Neural crest cell (in vitro differentiated cells): ENCODE data around the gene ERBIN. TPM values are rescaled to one million over a fixed set of nuclear protein-coding genes. Genes with fewer than 3 reads are reported as not detected.
A peak's percentile ranks its signal among the peaks of the same experiment; 100 is the strongest.

Source experiments
- DNase-seq: peaks from one replicate; pipeline ENCODE4 v3.0.0; 2021; ENCODE audit warnings: low read depth, mixed read lengths, low spot score
- H3K27ac Mint-ChIP-seq: one replicate; pipeline ENCODE4 v1.8.0; 2021; ENCODE audit warnings: mild to moderate bottlenecking, mixed read lengths; ENCODE audit not compliant: unreplicated experiment
- H3K27me3 Mint-ChIP-seq: 2 replicates; pipeline ENCODE4 v1.8.0; 2021; ENCODE audit warnings: low read depth, mild to moderate bottlenecking, mixed read lengths
- H3K36me3 Mint-ChIP-seq: 2 replicates; pipeline ENCODE4 v1.8.0; 2021; ENCODE audit warnings: low read depth, mild to moderate bottlenecking, mixed read lengths
- H3K4me1 Mint-ChIP-seq: 2 replicates; pipeline ENCODE4 v1.8.0; 2021; ENCODE audit warnings: mixed read lengths
- H3K4me3 Mint-ChIP-seq: one replicate; pipeline ENCODE4 v1.8.0; 2021; ENCODE audit warnings: mild to moderate bottlenecking, mixed read lengths
- H3K9me3 Mint-ChIP-seq: 2 replicates; pipeline ENCODE4 v1.8.0; 2021; ENCODE audit warnings: mixed read lengths
- CTCF ChIP-seq: fragments of 200-600 bp; sonication (generic); conservative IDR thresholded peaks from 2 replicates; pipeline ENCODE4 v1.5.0; 2021; ENCODE audit warnings: antibody characterized with exemption, mild to moderate bottlenecking
- total RNA-seq: library from RNA; stranded (reverse); gene quantifications from 2 replicates; pipeline ENCODE4 v1.2.1, GENCODE V29; 2021

Gene ERBIN
- total RNA-seq, 1 donor from 2014 or later = 52.2 TPM

GRCh38 chr5:65925601-65926275 is 637 bp upstream of the ERBIN start:
- Mint-ChIP-seq H3K9me3 (no peaks in the 10 kb centered on the region), H3K27ac (peak overlapping the region; percentile 98), H3K4me3 (peak overlapping the region; percentile 94), H3K4me1 (peaks cover 34% of the 10 kb centered on the region), H3K27me3 (no peaks in the 10 kb centered on the region), H3K36me3 (no peaks in the 10 kb centered on the region)
- peak; percentile 59 for TF ChIP-seq CTCF
- DNase-seq = peak; percentile 76

GRCh38 chr5:65926893-65927292 is 518 bp downstream of the ERBIN start:
- H3K27ac Mint-ChIP-seq = peak overlapping the region; percentile 98
- peaks cover 40% of the 10 kb centered on the region for H3K4me1 Mint-ChIP-seq
- H3K4me3 Mint-ChIP-seq = peak overlapping the region; percentile 94
- no peaks in the 10 kb centered on the region for H3K9me3 Mint-ChIP-seq
- no peak for DNase-seq
- H3K36me3 Mint-ChIP-seq = no peaks in the 10 kb centered on the region
- H3K27me3 Mint-ChIP-seq = no peaks in the 10 kb centered on the region
- no peak for TF ChIP-seq CTCF

GRCh38 chr5:65927503-65928321 is 1.3 kb downstream of the ERBIN start:
- H3K4me3 Mint-ChIP-seq = peak overlapping the region; percentile 94
- no peaks in the 10 kb centered on the region for H3K27me3 Mint-ChIP-seq
- DNase-seq = no peak
- H3K9me3 Mint-ChIP-seq = no peaks in the 10 kb centered on the region
- peak overlapping the region; percentile 53 for H3K27ac Mint-ChIP-seq
- TF ChIP-seq CTCF = no peak
- H3K4me1 Mint-ChIP-seq = peaks cover 40% of the 10 kb centered on the region
- no peaks in the 10 kb centered on the region for H3K36me3 Mint-ChIP-seq

- TF ChIP-seq CTCF = no peak
- Mint-ChIP-seq H3K9me3 (no peaks in the 10 kb centered on the region), H3K4me3 (peak overlapping the region; percentile 94), H3K27ac (peak overlapping the region; percentile 53), H3K36me3 (no peaks in the 10 kb centered on the region), H3K27me3 (no peaks in the 10 kb centered on the region), H3K4me1 (peaks cover 44% of the 10 kb centered on the region)
- no peak for DNase-seq
Observed at GRCh38 chr5:65928322-65928752, 2.0 kb downstream of the ERBIN start.

GRCh38 chr5:65928860-65929259 is 2.5 kb downstream of the ERBIN start:
- Mint-ChIP-seq H3K27ac (no peak overlapping the region), H3K4me1 (peaks cover 43% of the 10 kb centered on the region), H3K4me3 (peak overlapping the region; percentile 94), H3K9me3 (no peaks in the 10 kb centered on the region), H3K27me3 (no peaks in the 10 kb centered on the region), H3K36me3 (no peaks in the 10 kb centered on the region)
- no peak for TF ChIP-seq CTCF
- no peak for DNase-seq
